ENCODE results near the gene NCOA7. TPM values are rescaled to one million over a fixed set of nuclear protein-coding genes. Genes with fewer than 3 reads are reported as not detected.

NCOA7 gene
- total and polyA plus RNA-seq, 8 donors = 1.2 to 131 (median 21.8) TPM

DNA sequence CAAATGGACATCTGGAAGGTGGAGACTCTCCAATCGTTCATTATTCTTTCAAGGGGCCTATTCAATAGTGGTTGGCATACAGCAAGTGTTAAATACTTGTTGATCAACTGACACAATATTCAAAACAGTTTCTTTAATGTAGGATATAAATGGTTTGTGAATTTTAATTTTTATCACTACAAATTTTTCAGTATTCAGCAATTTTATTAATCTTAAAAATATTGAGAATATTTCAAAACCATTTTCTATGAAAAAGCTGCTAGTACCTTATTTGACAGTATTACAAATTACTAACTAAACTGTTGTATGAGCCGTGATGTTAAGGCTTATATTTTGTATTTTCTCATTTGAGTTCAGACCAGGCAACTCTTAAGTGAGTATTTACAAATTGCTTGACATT, 32.4 kb downstream of the NCOA7 start:
- Histone ChIP-seq H3K4me3 (no peak overlapping the region), H3K36me3 (peaks cover 0 to 10% (median 10%) of the 10 kb centered on the region in 4 donors), H3K27me3 (no peaks in the 10 kb centered on the region), H3K27ac (no peak overlapping the region), H3K9me3 (no peaks in the 10 kb centered on the region), H3K4me1 (peaks cover 21 to 58% (median 35%) of the 10 kb centered on the region in 4 donors)
- TF ChIP-seq POLR2AphosphoS5 (IDR thresholded peaks at IDR 0.05) = no peak
- no peak for TF ChIP-seq POLR2A (IDR thresholded peaks at IDR 0.05)
- TF ChIP-seq EP300 (IDR thresholded peaks at IDR 0.05) = no peak
- WGBS, 5 donors = 61 to 75% (median 71%) methylated on average over 2 of the region's 2 CpGs
- DNase-seq = no peak
- intact Hi-C loops (cut with DNase I; ENCODE audit: low total_unique reads) = no loop called here

DNA sequence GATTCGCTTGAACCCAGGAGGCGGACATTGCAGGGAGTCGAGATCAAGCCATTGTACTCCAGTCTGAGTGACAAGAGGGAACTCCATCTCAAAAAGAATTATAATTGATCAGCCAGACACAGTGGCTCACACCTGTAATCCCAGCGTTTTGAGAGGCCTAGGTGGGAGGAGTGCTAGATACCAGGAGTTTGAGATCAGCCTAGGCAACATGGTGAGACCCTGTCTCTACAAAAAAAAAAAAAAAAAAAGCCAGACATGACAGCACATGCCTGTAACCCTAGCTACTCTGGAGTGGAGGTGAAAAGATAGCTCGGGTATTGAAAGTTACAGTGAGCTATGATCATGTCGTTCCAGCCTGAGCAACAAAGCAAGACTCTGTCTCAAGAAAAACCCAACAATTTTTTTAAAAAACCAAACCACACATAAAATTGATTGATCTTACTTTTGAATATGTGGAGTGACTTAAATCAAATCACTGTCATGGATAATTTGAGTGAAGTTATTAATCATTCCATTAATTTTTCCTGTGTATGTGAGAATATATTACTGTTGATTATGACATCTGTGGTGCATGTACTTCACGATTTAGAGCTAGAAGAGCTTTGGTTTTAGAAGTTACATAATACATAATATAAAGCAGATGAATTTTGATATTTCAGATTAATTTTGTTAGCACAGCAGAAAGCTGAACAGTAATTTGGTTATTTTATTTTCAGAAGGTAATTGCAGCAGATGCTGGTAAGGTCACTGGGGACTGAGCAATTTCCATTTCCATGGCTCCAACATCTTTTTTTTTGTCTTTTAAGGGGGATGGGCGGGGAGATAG, 34.4 kb downstream of the NCOA7 start:
- Histone ChIP-seq H3K36me3 (peaks cover 0 to 9% (median 7%) of the 10 kb centered on the region in 4 donors), H3K4me1 (peaks cover 5 to 46% (median 22%) of the 10 kb centered on the region in 4 donors), H3K9me3 (no peaks in the 10 kb centered on the region), H3K4me3 (no peak overlapping the region), H3K27ac (no peak overlapping the region), H3K27me3 (no peaks in the 10 kb centered on the region)
- intact Hi-C loops (cut with DNase I; ENCODE audit: low total_unique reads) = no loop called here
- no peak for DNase-seq
- WGBS, 5 donors = 85 to 93% (median 89%) methylated on average over 8 of the region's 8 CpGs
- TF ChIP-seq EP300 (IDR thresholded peaks at IDR 0.05) (no peak), POLR2AphosphoS5 (IDR thresholded peaks at IDR 0.05) (no peak), POLR2A (IDR thresholded peaks at IDR 0.05) (no peak)
- TF ChIP-seq, protein P1, sequence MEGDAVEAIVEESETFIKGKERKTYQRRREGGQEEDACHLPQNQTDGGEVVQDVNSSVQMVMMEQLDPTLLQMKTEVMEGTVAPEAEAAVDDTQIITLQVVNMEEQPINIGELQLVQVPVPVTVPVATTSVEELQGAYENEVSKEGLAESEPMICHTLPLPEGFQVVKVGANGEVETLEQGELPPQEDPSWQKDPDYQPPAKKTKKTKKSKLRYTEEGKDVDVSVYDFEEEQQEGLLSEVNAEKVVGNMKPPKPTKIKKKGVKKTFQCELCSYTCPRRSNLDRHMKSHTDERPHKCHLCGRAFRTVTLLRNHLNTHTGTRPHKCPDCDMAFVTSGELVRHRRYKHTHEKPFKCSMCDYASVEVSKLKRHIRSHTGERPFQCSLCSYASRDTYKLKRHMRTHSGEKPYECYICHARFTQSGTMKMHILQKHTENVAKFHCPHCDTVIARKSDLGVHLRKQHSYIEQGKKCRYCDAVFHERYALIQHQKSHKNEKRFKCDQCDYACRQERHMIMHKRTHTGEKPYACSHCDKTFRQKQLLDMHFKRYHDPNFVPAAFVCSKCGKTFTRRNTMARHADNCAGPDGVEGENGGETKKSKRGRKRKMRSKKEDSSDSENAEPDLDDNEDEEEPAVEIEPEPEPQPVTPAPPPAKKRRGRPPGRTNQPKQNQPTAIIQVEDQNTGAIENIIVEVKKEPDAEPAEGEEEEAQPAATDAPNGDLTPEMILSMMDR (IDR thresholded peaks at IDR 0.05) = no peak

DNA sequence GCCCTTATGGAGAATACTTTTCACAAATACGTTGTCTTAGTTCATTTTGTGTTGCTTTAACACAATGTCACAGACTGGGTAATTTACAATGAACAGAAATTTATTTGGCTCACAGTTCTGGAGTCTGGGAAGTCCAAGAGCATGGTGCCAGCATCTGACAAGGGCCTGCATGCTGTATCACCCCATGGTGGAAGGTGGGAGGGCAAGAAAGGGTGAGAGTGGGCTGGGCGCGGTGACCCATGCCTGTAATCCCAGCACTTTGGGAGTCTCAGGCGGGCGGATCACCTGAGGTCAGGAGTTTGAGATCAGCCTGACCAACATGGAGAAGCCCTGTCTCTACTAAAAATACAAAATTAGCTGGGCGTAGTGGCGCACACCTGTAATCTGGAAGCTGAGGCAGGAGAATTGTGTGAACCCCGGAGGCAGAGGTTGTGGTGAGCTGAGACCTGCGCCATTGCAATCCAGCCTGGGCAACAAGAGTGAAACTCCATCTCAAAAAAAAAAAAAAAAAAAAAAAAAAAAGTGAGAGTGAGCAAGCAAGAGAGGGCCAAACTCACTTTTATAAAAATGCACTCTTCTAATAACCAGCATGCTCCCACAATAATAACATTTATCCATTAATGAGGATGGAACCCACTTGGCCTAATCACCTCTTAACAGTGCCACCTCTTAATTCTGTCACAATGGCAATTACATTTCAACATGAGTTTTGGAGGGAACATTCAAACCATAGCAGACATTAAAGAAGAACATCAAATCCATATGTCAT, 36.1 kb downstream of the NCOA7 start:
- Histone ChIP-seq H3K36me3 (no peaks in the 10 kb centered on the region), H3K27me3 (no peaks in the 10 kb centered on the region), H3K4me3 (no peak overlapping the region), H3K9me3 (no peaks in the 10 kb centered on the region), H3K4me1 (peaks cover 0 to 32% (median 14%) of the 10 kb centered on the region in 4 donors), H3K27ac (no peak overlapping the region)
- intact Hi-C loops (cut with DNase I; ENCODE audit: low total_unique reads) = no loop called here
- DNase-seq = no peak
- TF ChIP-seq, protein P1 (IDR thresholded peaks at IDR 0.05) = no peak
- TF ChIP-seq POLR2A (IDR thresholded peaks at IDR 0.05) = no peak
- no peak for TF ChIP-seq EP300 (IDR thresholded peaks at IDR 0.05)
- TF ChIP-seq POLR2AphosphoS5 (IDR thresholded peaks at IDR 0.05) = no peak
- 93 to 100% (median 96%) methylated on average over 9 of the region's 9 CpGs for WGBS, 5 donors

DNA sequence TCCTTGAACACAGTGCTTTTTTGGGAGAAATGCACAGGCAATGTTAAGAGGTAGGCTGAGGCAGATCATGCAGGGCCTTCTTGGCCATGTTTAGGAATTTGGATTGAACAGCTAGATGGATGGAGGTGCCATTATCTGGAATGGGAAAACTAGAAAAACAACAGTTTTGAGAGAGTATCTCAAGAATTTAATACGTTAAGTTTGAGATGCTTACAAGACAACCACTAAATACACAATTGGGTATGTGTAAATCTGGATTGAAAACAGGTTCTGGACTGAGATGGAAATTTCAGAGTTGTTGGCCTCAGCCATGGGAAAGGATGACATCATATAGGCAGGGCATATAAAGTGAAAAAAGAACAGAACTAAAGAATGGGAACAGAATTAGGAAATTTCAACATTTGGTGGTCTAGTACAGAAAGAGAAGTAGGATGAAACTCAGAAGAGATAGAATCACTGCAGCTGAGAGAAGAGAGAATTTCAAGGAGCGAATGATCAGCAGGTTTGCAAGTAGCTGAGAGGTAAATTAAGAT, 37.1 kb downstream of the NCOA7 start:
- intact Hi-C loops (cut with DNase I; ENCODE audit: low total_unique reads) = no loop called here
- no peaks in the 10 kb centered on the region for H3K36me3 ChIP-seq
- H3K9me3 ChIP-seq = no peaks in the 10 kb centered on the region
- no peaks in the 10 kb centered on the region for H3K27me3 ChIP-seq
- TF ChIP-seq, protein P1 (IDR thresholded peaks at IDR 0.05) = no peak
- TF ChIP-seq POLR2A (IDR thresholded peaks at IDR 0.05) = no peak
- no peak for TF ChIP-seq EP300 (IDR thresholded peaks at IDR 0.05)
- TF ChIP-seq POLR2AphosphoS5 (IDR thresholded peaks at IDR 0.05) = no peak
- H3K27ac ChIP-seq = no peak overlapping the region
- DNase-seq = no peak
- H3K4me1 ChIP-seq = peaks cover 0 to 30% (median 7%) of the 10 kb centered on the region in 4 donors
- no peak overlapping the region for H3K4me3 ChIP-seq
- WGBS, 5 donors = 43 to 74% (median 66%) methylated on average over 2 of the region's 2 CpGs

Data from stomach (tissue), 9 donors.